GM12892 (cell line): ENCODE measurements around the gene CAPN11.

Source experiments
- POLR2A ChIP-seq: IDR thresholded peaks from 2 replicates; pipeline ENCODE4 v1.6.1; 2011; ENCODE audit warnings: low read depth, low read length, control low read depth
- POLR2AphosphoS5 ChIP-seq: IDR thresholded peaks from 2 replicates; pipeline ENCODE4 v1.6.1; 2011; ENCODE audit warnings: low read depth, low read length, control low read depth
- TAF1 ChIP-seq: IDR thresholded peaks from 2 replicates; pipeline ENCODE4 v1.6.1; 2011; ENCODE audit warnings: low read depth, mild to moderate bottlenecking, control low read depth, low read length, borderline replicate concordance

DNA sequence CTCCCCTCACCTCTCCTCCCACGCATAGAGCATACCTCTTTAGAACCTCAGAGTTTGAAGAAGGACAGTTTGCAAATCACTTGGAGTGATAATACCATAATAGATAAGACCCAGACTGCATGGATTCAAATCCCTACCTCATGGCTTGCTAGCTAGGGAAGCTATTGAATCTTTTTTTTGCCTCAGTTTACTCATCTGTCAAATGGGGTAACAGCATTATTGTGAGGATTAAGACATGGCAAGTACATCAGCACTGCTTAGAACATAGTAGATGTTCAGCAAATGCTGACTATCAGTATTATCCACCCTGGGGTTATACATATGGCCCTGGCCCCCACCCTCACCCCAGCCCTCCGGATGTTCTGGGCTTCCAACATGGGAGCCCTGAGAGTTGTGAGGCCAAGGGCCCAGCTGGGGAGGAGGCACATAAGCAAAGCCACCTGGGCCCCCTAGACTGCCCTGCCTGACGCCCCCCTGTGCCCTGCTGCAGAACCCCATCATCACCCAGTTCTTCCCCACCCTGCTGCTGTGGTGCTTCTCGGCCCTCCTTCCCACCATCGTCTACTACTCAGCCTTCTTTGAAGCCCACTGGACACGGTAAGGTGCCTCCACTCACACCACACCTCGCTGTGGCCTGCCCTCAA, 9.1 kb upstream of the CAPN11 start:
- TF ChIP-seq POLR2A: peak; percentile 23; the same call in 1 of the 2 replicates
- TF ChIP-seq POLR2AphosphoS5: no peak
- no peak for TF ChIP-seq TAF1
